Fibroblast of the aortic adventitia (primary cell): ENCODE measurements around the gene RBM41. TPM values are rescaled to one million over a fixed set of nuclear protein-coding genes. Genes with fewer than 3 reads are reported as not detected.
"Not testable (repeated sequence)": the region's sequence is repeated elsewhere in the genome, so short reads cannot be mapped to it uniquely, and the experiment has no call there.

Source experiments
- DNase-seq: peaks from one replicate; pipeline ENCODE4 v3.0.0-alpha.2; 2010; ENCODE audit warnings: low read depth
- H3K4me3 ChIP-seq: 2 replicates; pipeline ENCODE4 v1.5.1; 2011; ENCODE audit warnings: low read depth, mild to moderate bottlenecking, control low read depth, low read length, moderate library complexity
- total RNA-seq: library from RNA; depleted of rRNA; stranded (reverse); fragments of >200 nt; gene quantifications from 2 replicates; pipeline ENCODE4 v1.2.3, GENCODE V29; 2012; ENCODE audit warnings: low replicate concordance
- TF ChIP-seq, protein P1 (sequence below): IDR thresholded peaks from 2 replicates; pipeline ENCODE4 v1.5.1; 2011; ENCODE audit warnings: mild to moderate bottlenecking, low read length, control low read depth, inconsistent platforms; ENCODE audit not compliant: insufficient read depth

RBM41 gene
- total RNA-seq, result 17.4 and 17.7 TPM in 2 replicates

DNA sequence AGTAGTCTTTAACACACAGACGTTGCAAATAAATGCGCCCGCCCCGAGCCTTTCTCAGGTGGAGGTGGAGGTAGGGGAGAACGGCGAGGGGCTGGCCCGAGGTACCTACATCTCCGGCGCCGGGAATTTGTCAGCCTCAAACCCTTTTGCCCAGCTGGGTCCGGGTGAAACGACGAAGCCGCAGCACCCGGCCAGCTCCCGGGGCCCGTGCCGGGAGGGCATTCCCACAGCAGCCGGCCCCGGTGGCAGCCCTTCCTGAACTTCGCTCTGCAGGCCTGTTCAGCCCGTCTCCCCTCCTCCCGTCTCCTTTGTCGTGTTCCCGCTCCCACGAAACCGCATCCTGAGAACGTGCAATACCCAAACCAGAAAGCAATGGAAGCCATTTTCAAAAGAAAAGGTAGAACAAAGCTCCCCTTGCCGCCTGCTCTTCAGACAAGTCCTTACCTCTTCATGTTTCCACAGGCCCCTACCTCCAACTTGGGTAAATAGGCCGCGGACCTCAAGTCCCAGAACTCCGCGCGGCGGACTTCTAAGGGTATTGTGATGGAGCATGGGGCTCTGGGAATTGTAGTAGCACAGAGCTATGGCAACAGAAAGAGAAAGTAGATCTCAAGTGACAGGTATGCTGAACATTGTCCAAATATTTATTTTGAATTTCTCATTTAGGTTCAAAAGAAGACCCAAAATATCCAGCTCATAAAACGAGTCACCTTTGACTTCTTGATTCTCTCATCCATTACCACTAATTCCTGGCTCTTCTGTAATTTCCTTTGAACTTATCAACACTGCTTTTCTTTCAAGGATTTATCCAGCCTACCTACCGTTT lies at the start of gene RBM41:
RBM41 (minus strand) TSS at position 501 of the 826 bp plus-strand sequence; CDS start at position 452, 49 bp downstream.
- DNase-seq, result peak; percentile 75

DNA sequence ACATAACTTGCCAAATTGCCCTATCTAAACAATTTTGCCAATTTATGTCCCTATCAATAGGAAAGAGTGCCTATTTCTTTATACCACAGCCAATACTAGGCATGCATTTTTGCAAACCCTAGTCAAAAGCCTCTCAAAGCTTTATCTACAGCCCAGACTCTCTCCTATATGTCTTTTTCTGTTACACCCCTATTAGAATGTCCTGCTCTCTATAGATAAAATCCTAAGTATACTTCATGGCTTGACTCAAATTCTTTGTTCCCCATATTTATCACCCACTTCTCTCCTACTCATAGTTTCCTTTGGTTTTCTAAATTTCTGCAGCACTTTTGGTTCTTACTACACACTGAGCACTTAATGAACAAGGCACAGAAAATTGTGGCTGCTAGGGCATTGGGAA lies 49.6 kb upstream of the RBM41 start:
- TF ChIP-seq, protein P1, sequence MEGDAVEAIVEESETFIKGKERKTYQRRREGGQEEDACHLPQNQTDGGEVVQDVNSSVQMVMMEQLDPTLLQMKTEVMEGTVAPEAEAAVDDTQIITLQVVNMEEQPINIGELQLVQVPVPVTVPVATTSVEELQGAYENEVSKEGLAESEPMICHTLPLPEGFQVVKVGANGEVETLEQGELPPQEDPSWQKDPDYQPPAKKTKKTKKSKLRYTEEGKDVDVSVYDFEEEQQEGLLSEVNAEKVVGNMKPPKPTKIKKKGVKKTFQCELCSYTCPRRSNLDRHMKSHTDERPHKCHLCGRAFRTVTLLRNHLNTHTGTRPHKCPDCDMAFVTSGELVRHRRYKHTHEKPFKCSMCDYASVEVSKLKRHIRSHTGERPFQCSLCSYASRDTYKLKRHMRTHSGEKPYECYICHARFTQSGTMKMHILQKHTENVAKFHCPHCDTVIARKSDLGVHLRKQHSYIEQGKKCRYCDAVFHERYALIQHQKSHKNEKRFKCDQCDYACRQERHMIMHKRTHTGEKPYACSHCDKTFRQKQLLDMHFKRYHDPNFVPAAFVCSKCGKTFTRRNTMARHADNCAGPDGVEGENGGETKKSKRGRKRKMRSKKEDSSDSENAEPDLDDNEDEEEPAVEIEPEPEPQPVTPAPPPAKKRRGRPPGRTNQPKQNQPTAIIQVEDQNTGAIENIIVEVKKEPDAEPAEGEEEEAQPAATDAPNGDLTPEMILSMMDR, result no peak
- DNase-seq, result no peak
- H3K4me3 ChIP-seq, result no peak overlapping the region

More for the DNA sequence above, at the start of gene RBM41:
- TF ChIP-seq, protein P1, result no peak
- peak within 1 kb of the TSS; percentile 62 for H3K4me3 ChIP-seq

DNA sequence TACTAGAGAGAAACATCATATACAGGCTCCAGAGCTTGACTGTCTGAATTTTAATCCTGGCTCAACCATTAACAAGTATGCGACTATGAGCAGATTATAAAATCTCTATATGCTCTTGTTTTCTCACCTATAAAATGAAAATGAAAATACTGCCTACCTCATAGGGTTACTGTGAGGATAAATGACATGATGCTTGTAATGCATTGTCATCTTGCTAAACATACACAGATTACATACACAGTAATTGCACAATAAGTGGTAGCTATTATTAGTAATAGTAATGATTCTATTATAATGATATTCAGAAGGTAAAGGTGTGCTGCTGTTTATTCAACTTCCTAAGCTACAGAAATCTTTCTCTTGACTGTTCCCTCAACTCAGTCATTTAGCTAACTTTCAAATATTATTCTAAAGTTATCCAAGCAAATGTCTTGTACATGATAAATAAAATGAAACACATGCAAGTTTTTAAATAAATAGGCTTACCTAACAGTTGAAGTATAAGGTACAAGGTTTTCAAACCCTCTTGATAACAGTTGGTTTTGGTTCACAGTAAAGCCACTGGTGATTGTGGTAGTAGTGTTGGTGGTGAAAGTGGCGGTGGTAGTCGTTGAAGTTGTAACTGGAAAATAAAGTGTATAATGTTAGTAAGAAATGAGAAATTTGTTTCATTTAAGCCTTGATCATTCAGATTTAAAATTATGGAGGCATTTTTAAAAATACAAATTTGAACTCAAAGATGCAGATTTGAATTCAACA lies 48.7 kb upstream of the RBM41 start:
- no peak for DNase-seq
- TF ChIP-seq, protein P1, result no peak
- no peak overlapping the region for H3K4me3 ChIP-seq

DNA sequence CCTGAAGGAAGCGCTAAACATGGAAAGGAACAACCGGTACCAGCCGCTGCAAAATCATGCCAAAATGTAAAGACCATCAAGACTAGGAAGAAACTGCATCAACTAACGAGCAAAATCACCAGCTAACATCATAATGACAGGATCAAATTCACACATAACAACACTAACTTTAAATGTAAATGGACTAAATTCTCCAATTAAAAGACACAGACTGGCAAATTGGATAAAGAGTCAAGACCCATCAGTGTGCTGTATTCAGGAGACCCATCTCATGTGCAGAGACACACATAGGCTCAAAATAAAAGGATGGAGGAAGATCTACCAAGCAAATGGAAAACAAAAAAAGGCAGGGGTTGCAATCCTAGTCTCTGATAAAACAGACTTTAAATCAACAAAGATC lies 39.0 kb upstream of the RBM41 start:
- not testable (repeated sequence) for DNase-seq, H3K4me3 ChIP-seq

DNA sequence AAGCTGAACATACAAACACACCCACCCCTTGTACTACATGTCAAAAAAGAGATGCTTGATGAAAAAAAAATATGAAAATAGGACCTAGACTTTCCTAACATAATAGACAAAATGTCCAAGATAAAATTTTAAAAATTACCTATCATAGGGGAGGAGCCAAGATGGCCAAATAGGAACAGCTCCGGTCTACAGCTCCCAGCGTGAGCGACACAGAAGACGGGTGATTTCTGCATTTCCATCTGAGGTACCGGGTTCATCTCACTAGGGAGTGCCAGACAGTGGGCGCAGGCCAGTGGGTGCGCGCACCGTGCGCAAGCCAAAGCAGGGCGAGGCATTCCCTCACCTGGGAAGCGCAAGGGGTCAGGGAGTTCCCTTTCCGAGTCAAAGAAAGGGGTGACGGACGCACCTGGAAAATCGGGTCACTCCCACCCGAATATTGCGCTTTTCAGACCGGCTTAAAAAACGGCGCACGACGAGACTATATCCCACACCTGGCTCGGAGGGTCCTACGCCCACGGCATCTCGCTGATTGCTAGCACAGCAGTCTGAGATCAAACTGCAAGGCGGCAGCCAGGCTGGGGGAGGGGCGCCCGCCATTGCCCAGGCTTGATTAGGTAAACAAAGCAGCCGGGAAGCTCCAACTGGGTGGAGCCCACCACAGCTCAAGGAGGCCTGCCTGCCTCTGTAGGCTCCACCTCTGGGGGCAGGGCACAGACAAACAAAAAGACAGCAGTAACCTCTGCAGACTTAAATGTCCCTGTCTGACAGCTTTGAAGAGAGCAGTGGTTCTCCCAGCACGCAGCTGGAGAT lies 37.2 kb upstream of the RBM41 start:
- H3K4me3 ChIP-seq, DNase-seq: not testable (repeated sequence)

DNA sequence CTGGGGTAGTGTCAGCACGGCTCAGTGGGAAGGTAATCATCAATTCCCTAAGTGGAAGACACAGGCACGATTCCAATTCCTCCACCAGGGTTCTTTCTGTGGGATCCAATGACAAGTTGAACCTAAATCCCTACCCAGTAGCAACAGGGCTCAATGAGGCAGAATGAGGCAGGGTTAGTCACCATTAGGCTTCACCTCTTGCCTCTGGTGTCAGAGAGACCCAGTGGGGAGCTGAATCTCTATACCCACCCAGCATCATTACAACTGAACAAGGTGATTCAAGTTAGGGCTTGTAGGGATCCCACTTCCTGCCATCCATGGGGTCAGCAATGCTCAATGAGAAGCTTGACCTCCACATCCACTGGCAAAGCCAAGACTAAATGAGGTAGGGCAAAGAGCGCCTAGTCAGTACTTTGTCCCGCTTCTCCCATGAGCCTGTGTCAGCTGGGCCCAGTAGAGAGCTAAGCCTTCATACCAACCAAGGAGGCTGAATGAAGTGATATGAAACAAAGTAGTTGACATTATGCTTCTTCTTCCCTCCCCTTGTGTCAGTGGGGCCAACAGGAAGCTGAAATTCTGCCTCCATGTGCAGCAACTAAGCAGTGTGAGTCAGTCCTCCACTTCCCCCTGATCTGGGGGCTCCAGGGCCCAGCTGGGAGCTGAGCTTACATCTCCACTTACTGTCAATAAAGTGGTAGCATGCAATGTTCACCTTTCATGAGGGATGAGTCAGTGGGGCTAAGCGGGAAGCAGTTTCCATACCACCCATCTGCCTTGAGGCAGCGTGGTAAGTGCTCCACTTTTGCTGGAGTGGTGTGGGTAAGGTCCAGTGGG lies 36.4 kb upstream of the RBM41 start:
- no peak overlapping the region for H3K4me3 ChIP-seq
- DNase-seq, result peak; percentile 2
- TF ChIP-seq, protein P1, result no peak

DNA sequence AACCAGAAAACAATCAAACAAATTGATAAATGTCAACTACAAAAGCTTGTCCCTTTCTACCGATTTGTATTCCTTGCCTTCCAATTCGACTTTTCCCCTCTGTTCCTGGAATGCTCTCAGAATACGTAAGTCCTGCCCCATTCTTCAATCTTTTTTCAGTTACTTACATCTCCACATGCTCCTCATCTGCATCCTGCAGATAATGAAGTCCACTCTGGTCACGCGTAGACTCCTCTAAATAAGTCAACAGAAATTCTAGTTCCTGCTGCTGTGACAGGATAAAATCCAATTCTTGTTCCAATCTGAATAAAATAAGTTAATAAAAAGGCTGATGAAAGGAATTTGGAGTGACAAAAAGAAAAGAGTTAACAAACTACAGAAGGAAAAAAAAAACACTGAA lies 34.4 kb upstream of the RBM41 start:
- TF ChIP-seq, protein P1, result no peak
- no peak for DNase-seq
- no peak overlapping the region for H3K4me3 ChIP-seq
